NT2/D1 (cell line): Measurements from ENCODE around the gene UNK.
"Not testable (repeated sequence)": the region's sequence is repeated elsewhere in the genome, so short reads cannot be mapped to it uniquely, and the experiment has no call there.

Source experiments
- SUZ12 ChIP-seq: IDR thresholded peaks from 2 replicates; pipeline ENCODE4 v1.6.1; 2011; ENCODE audit not compliant: insufficient read length, insufficient read depth; ENCODE audit errors: extremely low read depth
- YY1 ChIP-seq: IDR thresholded peaks from 2 replicates; pipeline ENCODE4 v1.6.1; 2011; ENCODE audit not compliant: insufficient read length, insufficient read depth
- ZNF274 ChIP-seq: IDR thresholded peaks from 2 replicates; pipeline ENCODE4 v1.6.1; 2011; ENCODE audit warnings: mild to moderate bottlenecking, low read depth, low read length

DNA sequence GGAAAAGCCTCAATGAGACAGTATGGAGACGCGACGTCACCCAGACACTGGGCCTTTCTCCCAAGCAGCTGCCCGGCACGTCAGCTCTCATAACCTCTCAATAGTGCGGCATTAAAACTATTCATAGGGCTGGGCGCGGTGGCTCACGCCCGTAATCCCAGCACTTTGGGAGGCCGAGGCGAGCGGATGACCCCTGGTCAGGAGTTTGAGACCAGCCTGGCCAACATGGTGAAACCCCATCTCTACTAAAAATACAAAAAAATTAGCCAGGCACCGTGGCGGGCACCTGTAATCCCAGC is 67.0 kb downstream of the UNK start:
- TF ChIP-seq SUZ12, ZNF274, YY1: not testable (repeated sequence)
